GM10266 (cell line): Measurements from ENCODE around the gene PKMYT1.

Experiments
- DNase-seq: peaks from one replicate; pipeline ENCODE4 v3.0.0; 2012; ENCODE audit errors: extremely low spot score
- CTCF ChIP-seq: IDR thresholded peaks from 2 replicates; pipeline ENCODE4 v1.5.1; 2012; ENCODE audit warnings: mild to moderate bottlenecking, low read depth; ENCODE audit not compliant: control insufficient read depth, insufficient read depth; ENCODE audit errors: missing control alignments

The PKMYT1 gene

GRCh38 chr16:2955438-2955778 lies 24.8 kb downstream of the PKMYT1 start:
- DNase-seq = no peak
- no peak for TF ChIP-seq CTCF

- DNase-seq = no peak
- no peak for TF ChIP-seq CTCF
Measured at GRCh38 chr16:2954656-2955381, 25.4 kb downstream of the PKMYT1 start.

GRCh38 chr16:2953706-2954627 lies 26.3 kb downstream of the PKMYT1 start:
- TF ChIP-seq CTCF = no peak
- no peak for DNase-seq

GRCh38 chr16:2952679-2953078 lies 27.6 kb downstream of the PKMYT1 start:
- no peak for DNase-seq
- TF ChIP-seq CTCF = no peak

GRCh38 chr16:2950773-2951172 lies 29.5 kb downstream of the PKMYT1 start:
- no peak for DNase-seq
- TF ChIP-seq CTCF = no peak

- DNase-seq = no peak
- no peak for TF ChIP-seq CTCF
Measured at GRCh38 chr16:2950353-2950724, 29.9 kb downstream of the PKMYT1 start.
